Measurements from ENCODE around the gene HOXD12. TPM values are rescaled to one million over a fixed set of nuclear protein-coding genes. Genes with fewer than 3 reads are reported as not detected.

The HOXD12 gene
- total RNA-seq, 2 experiments from 2014 or later = not detected

GRCh38 chr2:176137252-176137580, 37.6 kb downstream of the HOXD12 start:
- intact Hi-C loops (cut with DNase I, micrococcal nuclease) = loop anchor here in 1 of 2 experiments (10.0 kb wide), 1 partner anchor 1278 kb away; no protein-coding TSS in a partner anchor
- no peak overlapping the region for H3K4me3 ChIP-seq (ENCODE audit: low read length)
- Mint-ChIP-seq H3K9me3 (peaks cover 4% of the 10 kb centered on the region), H3K36me3 (ENCODE audit: low read depth) (peaks cover 3% of the 10 kb centered on the region), H3K27me3 (peaks cover 95% of the 10 kb centered on the region), H3K4me3 (no peak overlapping the region), H3K4me1 (ENCODE audit: low read depth) (peaks cover 45% of the 10 kb centered on the region), H3K27ac (no peak overlapping the region)
- peaks cover 14 to 45% of the 10 kb centered on the region in 2 experiments for H3K9me3 ChIP-seq (ENCODE audit: control insufficient read depth in 1 of 2, insufficient read depth in 1 of 2, low read length in 2 of 2)
- ATAC-seq (ENCODE audit: poor library complexity) = no peak
- POLR2A ChIA-PET = no interaction called here
- H3K4me1 ChIP-seq (ENCODE audit: insufficient read depth, low read length) = peaks cover 43% of the 10 kb centered on the region
- CTCF ChIA-PET = interaction anchor here (1.4 kb wide), 1 partner anchor 10 kb away, joined by 5 read pairs; no protein-coding TSS in a partner anchor
- no peak for TF ChIP-seq CTCF (IDR thresholded peaks at IDR 0.05)
- no peak for DNase-seq
- H3K36me3 ChIP-seq (ENCODE audit: insufficient read depth, low read length) = no peaks in the 10 kb centered on the region
- no peak overlapping the region for H3K27ac ChIP-seq (ENCODE audit: low read depth in 1 of 2, low read length in 2 of 2)
- peaks cover 92 to 98% of the 10 kb centered on the region in 2 experiments for H3K27me3 ChIP-seq (ENCODE audit: control insufficient read depth in 1 of 2, insufficient read depth in 2 of 2, low read length in 2 of 2)

- Histone ChIP-seq H3K4me3 (ENCODE audit: low read length) (no peak overlapping the region), H3K27me3 (ENCODE audit: control insufficient read depth in 1 of 2, insufficient read depth in 2 of 2, low read length in 2 of 2) (peaks cover 92 to 98% of the 10 kb centered on the region in 2 experiments), H3K4me1 (ENCODE audit: insufficient read depth, low read length) (peaks cover 36% of the 10 kb centered on the region), H3K9me3 (ENCODE audit: control insufficient read depth in 1 of 2, insufficient read depth in 1 of 2, low read length in 2 of 2) (peaks cover 14 to 45% of the 10 kb centered on the region in 2 experiments), H3K27ac (ENCODE audit: low read depth in 1 of 2, low read length in 2 of 2) (no peak overlapping the region), H3K36me3 (ENCODE audit: insufficient read depth, low read length) (no peaks in the 10 kb centered on the region)
- intact Hi-C loops (cut with DNase I, micrococcal nuclease) = loop anchor here in 1 of 2 experiments (10.0 kb wide), 1 partner anchor 1277 kb away; no protein-coding TSS in a partner anchor
- H3K4me3 Mint-ChIP-seq = no peak overlapping the region
- no peak for TF ChIP-seq CTCF (IDR thresholded peaks at IDR 0.05)
- H3K36me3 Mint-ChIP-seq (ENCODE audit: low read depth) = peaks cover 3% of the 10 kb centered on the region
- H3K27ac Mint-ChIP-seq = no peak overlapping the region
- H3K9me3 Mint-ChIP-seq = peaks cover 4% of the 10 kb centered on the region
- ChIA-PET CTCF (interaction anchor here (1.4 kb wide), 1 partner anchor 11 kb away, joined by 5 read pairs; no protein-coding TSS in a partner anchor), POLR2A (no interaction called here)
- H3K4me1 Mint-ChIP-seq (ENCODE audit: low read depth) = peaks cover 41% of the 10 kb centered on the region
- DNase-seq = no peak
- peaks cover 95% of the 10 kb centered on the region for H3K27me3 Mint-ChIP-seq
- no peak for ATAC-seq (ENCODE audit: poor library complexity)
These were observed 38.3 kb downstream of the HOXD12 start for GRCh38 chr2:176137906-176138305.

GRCh38 chr2:176138526-176138922, 38.9 kb downstream of the HOXD12 start:
- TF ChIP-seq CTCF (IDR thresholded peaks at IDR 0.05) = no peak
- peaks cover 92 to 98% of the 10 kb centered on the region in 2 experiments for H3K27me3 ChIP-seq (ENCODE audit: control insufficient read depth in 1 of 2, insufficient read depth in 2 of 2, low read length in 2 of 2)
- H3K9me3 Mint-ChIP-seq = peaks cover 4% of the 10 kb centered on the region
- H3K4me3 Mint-ChIP-seq = peak overlapping the region; percentile 60
- no peak overlapping the region for H3K4me3 ChIP-seq (ENCODE audit: low read length)
- DNase-seq (no peak), ATAC-seq (ENCODE audit: poor library complexity) (no peak)
- H3K36me3 ChIP-seq (ENCODE audit: insufficient read depth, low read length) = no peaks in the 10 kb centered on the region
- H3K9me3 ChIP-seq (ENCODE audit: control insufficient read depth in 1 of 2, insufficient read depth in 1 of 2, low read length in 2 of 2) = peaks cover 14 to 45% of the 10 kb centered on the region in 2 experiments
- no peak overlapping the region for H3K27ac ChIP-seq (ENCODE audit: low read depth in 1 of 2, low read length in 2 of 2)
- CTCF ChIA-PET = interaction anchor here (1.1 to 1.4 kb wide), 2 partner anchors 12 to 317 kb away, joined by 3 to 5 read pairs; no protein-coding TSS in a partner anchor
- H3K27ac Mint-ChIP-seq = no peak overlapping the region
- peaks cover 36% of the 10 kb centered on the region for H3K4me1 ChIP-seq (ENCODE audit: insufficient read depth, low read length)
- POLR2A ChIA-PET = interaction anchor here (1.0 to 1.2 kb wide), 2 partner anchors 11 to 316 kb away, joined by 3 read pairs; no protein-coding TSS in a partner anchor
- intact Hi-C loops (cut with DNase I, micrococcal nuclease) = loop anchor here in 1 of 2 experiments (10.0 kb wide), 1 partner anchor 1276 kb away; no protein-coding TSS in a partner anchor
- H3K27me3 Mint-ChIP-seq = peaks cover 95% of the 10 kb centered on the region
- H3K36me3 Mint-ChIP-seq (ENCODE audit: low read depth) = peaks cover 3% of the 10 kb centered on the region
- H3K4me1 Mint-ChIP-seq (ENCODE audit: low read depth) = peaks cover 41% of the 10 kb centered on the region

Measured in CD4-positive, alpha-beta T cell (primary cell).